Liver (tissue), 9 donors: ENCODE results near the gene LRMDA. TPM values are rescaled to one million over a fixed set of nuclear protein-coding genes. Genes with fewer than 3 reads are reported as not detected.

ENCODE experiments used
- DNase-seq: peaks from one replicate; pipeline ENCODE4 v3.0.0-alpha.2; 2017; ENCODE audit warnings: low spot score
- H3K27ac ChIP-seq, 2 donors: one replicate each; pipeline ENCODE4 v1.7.0; 2013; ENCODE audit warnings: inconsistent platforms in 2 of 2, low read length in 2 of 2, control low read depth in 1 of 2, low read depth in 1 of 2, mild to moderate bottlenecking in 1 of 2
- H3K27me3 ChIP-seq, 4 donors: one replicate each; pipeline versions ENCODE4 v1.6.1 to v1.7.0; 2013; ENCODE audit warnings: low read length in 3 of 4, inconsistent platforms in 1 of 4, mild to moderate bottlenecking in 1 of 4, moderate library complexity in 1 of 4; ENCODE audit not compliant: control insufficient read depth in 4 of 4, insufficient read depth in 4 of 4
- H3K36me3 ChIP-seq, 4 donors: one replicate each; pipeline versions ENCODE4 v1.6.1 to v1.7.0; 2013; ENCODE audit warnings: low read length in 3 of 4, mild to moderate bottlenecking in 3 of 4, low read depth in 1 of 4, moderate library complexity in 1 of 4; ENCODE audit not compliant: control insufficient read depth in 4 of 4, insufficient read depth in 3 of 4
- H3K4me1 ChIP-seq, 4 donors: one replicate each; pipeline versions ENCODE4 v1.6.1 to v1.7.0; 2013; ENCODE audit warnings: low read length in 3 of 4, mild to moderate bottlenecking in 3 of 4, moderate library complexity in 1 of 4; ENCODE audit not compliant: control insufficient read depth in 4 of 4, insufficient read depth in 4 of 4
- H3K4me3 ChIP-seq, 3 donors: one replicate each; pipeline versions ENCODE4 v1.6.1 to v1.7.0; 2013; ENCODE audit warnings: low read length in 3 of 3, control low read depth in 1 of 3, low read depth in 1 of 3, mild to moderate bottlenecking in 1 of 3
- H3K9ac ChIP-seq, 2 donors: one replicate each; pipeline ENCODE4 v1.7.0; 2013; ENCODE audit warnings: low read length in 2 of 2, mild to moderate bottlenecking in 2 of 2, moderate library complexity in 2 of 2, control low read depth in 1 of 2, low read depth in 1 of 2
- H3K9me3 ChIP-seq, 4 donors: one replicate each; pipeline versions ENCODE4 v1.6.1 to v1.7.0; 2013; ENCODE audit warnings: low read length in 3 of 4; ENCODE audit not compliant: control insufficient read depth in 4 of 4
- FOXA1 ChIP-seq: IDR thresholded peaks from 2 replicates; pipeline ENCODE4 v1.6.1; 2016; ENCODE audit warnings: antibody characterized with exemption
- FOXA2 ChIP-seq: IDR thresholded peaks from 2 replicates; pipeline ENCODE4 v1.6.1; 2016; ENCODE audit warnings: antibody characterized with exemption
- GABPA ChIP-seq, 2 donors: IDR thresholded peaks in 1 of 2; conservative IDR thresholded peaks in 1 of 2; 2 replicates each; pipeline ENCODE4 v1.6.1; 2016; ENCODE audit warnings: antibody characterized with exemption in 2 of 2, mild to moderate bottlenecking in 1 of 2, moderate library complexity in 1 of 2
- HNF4A ChIP-seq, 2 donors: conservative IDR thresholded peaks; 2 replicates each; pipeline ENCODE4 v1.6.1; 2016; ENCODE audit warnings: antibody characterized with exemption in 2 of 2, mild to moderate bottlenecking in 2 of 2
- HNF4G ChIP-seq: IDR thresholded peaks from 2 replicates; pipeline ENCODE4 v1.6.1; 2016; ENCODE audit warnings: antibody characterized with exemption
- JUND ChIP-seq, 2 donors: IDR thresholded peaks; 2 replicates each; pipeline ENCODE4 v1.6.1; 2016; ENCODE audit warnings: antibody characterized with exemption in 2 of 2
- NR2F2 ChIP-seq: IDR thresholded peaks from 2 replicates; pipeline ENCODE4 v1.6.1; 2016; ENCODE audit warnings: antibody characterized with exemption
- RAD21 ChIP-seq, 2 donors: IDR thresholded peaks; 2 replicates each; pipeline ENCODE4 v1.6.1; 2016; ENCODE audit warnings: antibody characterized with exemption in 2 of 2, mild to moderate bottlenecking in 2 of 2
- RXRA ChIP-seq, 2 donors: IDR thresholded peaks; 2 replicates each; pipeline ENCODE4 v1.6.1; 2017 to 2018; ENCODE audit warnings: antibody characterized with exemption in 2 of 2, mild to moderate bottlenecking in 1 of 2
- SP1 ChIP-seq: IDR thresholded peaks from 2 replicates; pipeline ENCODE4 v1.6.1; 2018; ENCODE audit warnings: antibody characterized with exemption, mild to moderate bottlenecking
- TAF1 ChIP-seq: conservative IDR thresholded peaks from 2 replicates; pipeline ENCODE4 v1.6.1; 2016; ENCODE audit warnings: antibody characterized with exemption, mild to moderate bottlenecking
- YY1 ChIP-seq: IDR thresholded peaks from 2 replicates; pipeline ENCODE4 v1.6.1; 2016; ENCODE audit warnings: antibody characterized with exemption, mild to moderate bottlenecking
- WGBS: extraction: QIAGEN DNeasy Blood & Tissue Kit; methylation state at CpG from one replicate; pipeline ENCODE4 v1.1.7; 2013; 5-methylcytosine and 5-hydroxymethylcytosine counted together
- polyA plus RNA-seq, 2 donors: library from polyadenylated mRNA; stranded (reverse) in 1 of 2; unstranded in 1 of 2; fragments of 200-250 nt in 1 of 2; fragments of >200 nt in 1 of 2; fragmentation: Nextera tagmentation in 1 of 2; extraction: Ambion mirVana in 1 of 2; gene quantifications; one replicate each; pipeline versions ENCODE4 v1.2.1 to v1.2.3, GENCODE V29; 2013 to 2015
- total RNA-seq, 2 donors: library from RNA; depleted of rRNA; stranded (reverse); fragments of >200 nt; gene quantifications; one replicate each; pipeline ENCODE4 v1.2.3, GENCODE V29; 2014
- TF ChIP-seq, protein P1 (sequence below): fragments of 150-350 bp; IDR thresholded peaks from 2 replicates; pipeline ENCODE4 v1.5.1; 2017; ENCODE audit warnings: improper control_type of control experiment, low read depth, low read length; ENCODE audit not compliant: missing input control
- TF ChIP-seq, protein P2 (sequence below): IDR thresholded peaks from 2 replicates; pipeline ENCODE4 v1.6.1; 2016; ENCODE audit warnings: antibody characterized with exemption
- TF ChIP-seq, protein P3 (sequence below): IDR thresholded peaks from 2 replicates; pipeline ENCODE4 v1.6.1; 2016; ENCODE audit warnings: antibody characterized with exemption, mild to moderate bottlenecking
- TF ChIP-seq, protein P4 (sequence below): IDR thresholded peaks from 2 replicates; pipeline ENCODE4 v1.6.1; 2016; ENCODE audit warnings: antibody characterized with exemption
- TF ChIP-seq, protein P5 (sequence below): IDR thresholded peaks from 2 replicates; pipeline ENCODE4 v1.6.1; 2016; ENCODE audit warnings: antibody characterized with exemption
- donor health status: healthy.
- donor health status: healthy.
- donor health status: healthy.
- donor health status: healthy.
- donor health status: healthy.

Gene LRMDA
- total and polyA plus RNA-seq, 4 donors: 7.9 to 15.8 (median 11.3) TPM

DNA sequence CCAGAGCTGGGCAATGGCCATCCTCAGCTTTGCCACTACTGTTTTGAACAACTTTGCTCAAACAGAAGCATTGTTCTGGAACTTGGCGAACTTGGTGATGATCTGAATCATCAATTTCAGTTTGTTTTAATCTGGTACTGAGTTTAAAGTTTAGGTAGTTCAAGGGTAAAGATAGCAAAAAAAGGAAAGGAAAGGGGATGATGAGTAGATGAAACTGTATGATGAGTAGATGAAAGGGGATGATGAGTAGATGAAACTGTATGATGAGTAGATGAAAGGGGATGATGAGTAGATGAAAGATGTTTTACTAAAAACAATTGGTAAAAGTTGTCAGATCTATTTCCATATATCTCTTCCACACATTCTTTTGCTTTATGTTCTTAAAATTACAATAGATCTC is 737.0 kb downstream of the LRMDA start (continued):
- TF ChIP-seq GABPA (IDR thresholded peaks at IDR 0.05 in 1 of 2, conservative IDR thresholded peaks at IDR 0.05 in 1 of 2) (no peak), FOXA2 (no peak), NR2F2 (no peak)

DNA sequence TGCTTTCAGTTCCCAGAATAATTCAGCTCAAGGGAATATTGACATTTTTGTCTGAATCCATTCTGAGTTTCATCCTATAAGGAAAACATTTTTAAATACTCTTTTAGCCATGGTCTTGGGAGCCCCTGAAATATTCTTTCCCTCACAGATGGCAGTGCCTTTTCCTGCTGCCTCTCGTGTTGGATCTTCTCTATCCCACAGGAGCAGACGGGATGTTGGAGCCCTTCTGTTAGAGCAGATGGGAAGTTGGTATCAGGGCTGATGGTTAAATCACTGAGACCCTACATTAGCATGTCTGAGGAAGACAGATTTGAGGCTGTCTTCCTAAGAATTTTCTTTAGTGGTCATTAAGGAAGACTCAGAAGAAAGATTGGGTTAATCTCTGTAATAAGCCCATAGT is 737.8 kb downstream of the LRMDA start:
- Histone ChIP-seq H3K4me1 (no peaks in the 10 kb centered on the region), H3K4me3 (no peak overlapping the region), H3K27ac (no peak overlapping the region), H3K9me3 (no peaks in the 10 kb centered on the region), H3K36me3 (no peaks in the 10 kb centered on the region), H3K27me3 (no peaks in the 10 kb centered on the region), H3K9ac (no peak overlapping the region)
- no peak for DNase-seq
- 98% methylated on average over 2 of the region's 2 CpGs for WGBS
- no peak for TF ChIP-seq NR2F2
- no peak for TF ChIP-seq HNF4G
- no peak for TF ChIP-seq HNF4A (conservative IDR thresholded peaks at IDR 0.05)
- TF ChIP-seq, protein P1, sequence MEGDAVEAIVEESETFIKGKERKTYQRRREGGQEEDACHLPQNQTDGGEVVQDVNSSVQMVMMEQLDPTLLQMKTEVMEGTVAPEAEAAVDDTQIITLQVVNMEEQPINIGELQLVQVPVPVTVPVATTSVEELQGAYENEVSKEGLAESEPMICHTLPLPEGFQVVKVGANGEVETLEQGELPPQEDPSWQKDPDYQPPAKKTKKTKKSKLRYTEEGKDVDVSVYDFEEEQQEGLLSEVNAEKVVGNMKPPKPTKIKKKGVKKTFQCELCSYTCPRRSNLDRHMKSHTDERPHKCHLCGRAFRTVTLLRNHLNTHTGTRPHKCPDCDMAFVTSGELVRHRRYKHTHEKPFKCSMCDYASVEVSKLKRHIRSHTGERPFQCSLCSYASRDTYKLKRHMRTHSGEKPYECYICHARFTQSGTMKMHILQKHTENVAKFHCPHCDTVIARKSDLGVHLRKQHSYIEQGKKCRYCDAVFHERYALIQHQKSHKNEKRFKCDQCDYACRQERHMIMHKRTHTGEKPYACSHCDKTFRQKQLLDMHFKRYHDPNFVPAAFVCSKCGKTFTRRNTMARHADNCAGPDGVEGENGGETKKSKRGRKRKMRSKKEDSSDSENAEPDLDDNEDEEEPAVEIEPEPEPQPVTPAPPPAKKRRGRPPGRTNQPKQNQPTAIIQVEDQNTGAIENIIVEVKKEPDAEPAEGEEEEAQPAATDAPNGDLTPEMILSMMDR: no peak
- TF ChIP-seq YY1: no peak
- TF ChIP-seq, protein P2, sequence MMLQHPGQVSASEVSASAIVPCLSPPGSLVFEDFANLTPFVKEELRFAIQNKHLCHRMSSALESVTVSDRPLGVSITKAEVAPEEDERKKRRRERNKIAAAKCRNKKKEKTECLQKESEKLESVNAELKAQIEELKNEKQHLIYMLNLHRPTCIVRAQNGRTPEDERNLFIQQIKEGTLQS: no peak
- TF ChIP-seq RXRA (IDR thresholded peaks at IDR 0.05): no peak
- no peak for TF ChIP-seq RAD21 (IDR thresholded peaks at IDR 0.05)

DNA sequence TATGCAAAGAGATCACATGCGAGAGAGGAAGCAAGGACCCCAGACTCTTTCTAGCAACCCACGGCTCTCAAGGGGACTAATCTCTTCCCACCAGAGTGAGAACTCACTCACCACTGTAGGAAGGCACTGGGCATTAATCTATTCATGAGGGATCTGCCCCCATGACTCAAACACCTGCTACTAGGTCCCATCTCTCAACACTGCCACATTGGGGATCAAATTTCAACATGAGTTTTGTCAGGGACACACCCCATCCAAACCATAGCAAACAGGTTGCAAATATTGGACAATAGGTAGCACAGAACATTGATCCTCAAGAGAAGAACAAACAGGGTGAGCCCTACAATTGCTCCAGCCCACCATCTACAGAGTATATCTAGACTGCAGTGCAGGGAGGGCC is 740.6 kb downstream of the LRMDA start:
- Histone ChIP-seq H3K27ac (no peak overlapping the region), H3K4me1 (no peaks in the 10 kb centered on the region), H3K9me3 (no peaks in the 10 kb centered on the region), H3K4me3 (no peak overlapping the region), H3K36me3 (no peaks in the 10 kb centered on the region), H3K9ac (no peak overlapping the region), H3K27me3 (no peaks in the 10 kb centered on the region)
- TF ChIP-seq NR2F2: no peak
- DNase-seq: no peak
- WGBS: 90% methylated on average over 2 of the region's 2 CpGs

DNA sequence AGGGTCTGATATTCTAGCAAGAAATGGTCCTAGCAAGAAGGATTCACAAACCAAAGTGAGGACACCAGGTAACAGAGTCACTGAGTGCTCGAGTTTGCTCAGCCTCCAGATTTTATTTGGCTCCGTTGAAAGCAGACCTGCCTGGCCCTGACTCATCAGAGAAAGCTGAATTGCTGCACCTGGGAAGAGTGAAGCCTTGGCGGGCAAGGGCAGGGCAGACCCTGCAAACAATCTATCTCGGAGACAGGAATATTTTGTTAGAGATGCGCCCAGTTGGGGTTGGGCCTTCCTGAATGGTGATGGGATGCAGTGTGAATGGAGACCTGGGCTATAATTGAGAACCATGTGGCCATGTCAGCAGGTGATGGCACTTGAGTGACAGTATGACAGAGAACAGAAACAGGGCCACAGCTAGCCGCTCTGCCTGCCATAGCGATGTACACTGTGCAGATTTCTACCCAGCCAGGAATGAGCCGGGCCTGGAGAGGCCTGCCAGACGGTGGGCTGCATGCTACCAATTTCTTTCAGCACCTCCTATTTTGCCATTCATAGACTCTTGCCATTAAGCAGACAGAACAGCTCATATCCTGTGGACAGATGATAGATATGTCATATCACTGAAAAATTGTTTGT is 744.2 kb downstream of the LRMDA start:
- no peak for DNase-seq
- Histone ChIP-seq H3K36me3 (no peaks in the 10 kb centered on the region), H3K4me1 (no peaks in the 10 kb centered on the region), H3K9ac (no peak overlapping the region), H3K27ac (no peak overlapping the region), H3K9me3 (no peaks in the 10 kb centered on the region), H3K4me3 (no peak overlapping the region), H3K27me3 (no peaks in the 10 kb centered on the region)
- WGBS: 95% methylated on average over 9 of the region's 9 CpGs
- TF ChIP-seq FOXA2 (no peak), GABPA (IDR thresholded peaks at IDR 0.05 in 1 of 2, conservative IDR thresholded peaks at IDR 0.05 in 1 of 2) (no peak), NR2F2 (no peak), SP1 (no peak), JUND (IDR thresholded peaks at IDR 0.05) (no peak), RAD21 (IDR thresholded peaks at IDR 0.05) (no peak), FOXA1 (no peak), RXRA (IDR thresholded peaks at IDR 0.05) (no peak), HNF4G (no peak), HNF4A (conservative IDR thresholded peaks at IDR 0.05) (no peak), TAF1 (no peak)
- TF ChIP-seq, protein P2: no peak
- TF ChIP-seq, protein P3, sequence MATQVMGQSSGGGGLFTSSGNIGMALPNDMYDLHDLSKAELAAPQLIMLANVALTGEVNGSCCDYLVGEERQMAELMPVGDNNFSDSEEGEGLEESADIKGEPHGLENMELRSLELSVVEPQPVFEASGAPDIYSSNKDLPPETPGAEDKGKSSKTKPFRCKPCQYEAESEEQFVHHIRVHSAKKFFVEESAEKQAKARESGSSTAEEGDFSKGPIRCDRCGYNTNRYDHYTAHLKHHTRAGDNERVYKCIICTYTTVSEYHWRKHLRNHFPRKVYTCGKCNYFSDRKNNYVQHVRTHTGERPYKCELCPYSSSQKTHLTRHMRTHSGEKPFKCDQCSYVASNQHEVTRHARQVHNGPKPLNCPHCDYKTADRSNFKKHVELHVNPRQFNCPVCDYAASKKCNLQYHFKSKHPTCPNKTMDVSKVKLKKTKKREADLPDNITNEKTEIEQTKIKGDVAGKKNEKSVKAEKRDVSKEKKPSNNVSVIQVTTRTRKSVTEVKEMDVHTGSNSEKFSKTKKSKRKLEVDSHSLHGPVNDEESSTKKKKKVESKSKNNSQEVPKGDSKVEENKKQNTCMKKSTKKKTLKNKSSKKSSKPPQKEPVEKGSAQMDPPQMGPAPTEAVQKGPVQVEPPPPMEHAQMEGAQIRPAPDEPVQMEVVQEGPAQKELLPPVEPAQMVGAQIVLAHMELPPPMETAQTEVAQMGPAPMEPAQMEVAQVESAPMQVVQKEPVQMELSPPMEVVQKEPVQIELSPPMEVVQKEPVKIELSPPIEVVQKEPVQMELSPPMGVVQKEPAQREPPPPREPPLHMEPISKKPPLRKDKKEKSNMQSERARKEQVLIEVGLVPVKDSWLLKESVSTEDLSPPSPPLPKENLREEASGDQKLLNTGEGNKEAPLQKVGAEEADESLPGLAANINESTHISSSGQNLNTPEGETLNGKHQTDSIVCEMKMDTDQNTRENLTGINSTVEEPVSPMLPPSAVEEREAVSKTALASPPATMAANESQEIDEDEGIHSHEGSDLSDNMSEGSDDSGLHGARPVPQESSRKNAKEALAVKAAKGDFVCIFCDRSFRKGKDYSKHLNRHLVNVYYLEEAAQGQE: no peak
- TF ChIP-seq, protein P4, sequence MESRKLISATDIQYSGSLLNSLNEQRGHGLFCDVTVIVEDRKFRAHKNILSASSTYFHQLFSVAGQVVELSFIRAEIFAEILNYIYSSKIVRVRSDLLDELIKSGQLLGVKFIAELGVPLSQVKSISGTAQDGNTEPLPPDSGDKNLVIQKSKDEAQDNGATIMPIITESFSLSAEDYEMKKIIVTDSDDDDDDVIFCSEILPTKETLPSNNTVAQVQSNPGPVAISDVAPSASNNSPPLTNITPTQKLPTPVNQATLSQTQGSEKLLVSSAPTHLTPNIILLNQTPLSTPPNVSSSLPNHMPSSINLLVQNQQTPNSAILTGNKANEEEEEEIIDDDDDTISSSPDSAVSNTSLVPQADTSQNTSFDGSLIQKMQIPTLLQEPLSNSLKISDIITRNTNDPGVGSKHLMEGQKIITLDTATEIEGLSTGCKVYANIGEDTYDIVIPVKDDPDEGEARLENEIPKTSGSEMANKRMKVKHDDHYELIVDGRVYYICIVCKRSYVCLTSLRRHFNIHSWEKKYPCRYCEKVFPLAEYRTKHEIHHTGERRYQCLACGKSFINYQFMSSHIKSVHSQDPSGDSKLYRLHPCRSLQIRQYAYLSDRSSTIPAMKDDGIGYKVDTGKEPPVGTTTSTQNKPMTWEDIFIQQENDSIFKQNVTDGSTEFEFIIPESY: no peak
- TF ChIP-seq, protein P5, sequence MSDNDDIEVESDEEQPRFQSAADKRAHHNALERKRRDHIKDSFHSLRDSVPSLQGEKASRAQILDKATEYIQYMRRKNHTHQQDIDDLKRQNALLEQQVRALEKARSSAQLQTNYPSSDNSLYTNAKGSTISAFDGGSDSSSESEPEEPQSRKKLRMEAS: no peak
